WTC11 (cell line): Measurements from ENCODE around the gene GUCA1A. TPM values are rescaled to one million over a fixed set of nuclear protein-coding genes. Genes with fewer than 3 reads are reported as not detected.
"Not testable (repeated sequence)": the region's sequence is repeated elsewhere in the genome, so short reads cannot be mapped to it uniquely, and the experiment has no call there.

Experiments
- ATAC-seq: fragments of 200-7000 bp; cut with Tn5 transposase; 2 replicates; pipeline ENCODE4 v1.10.0; 2021; ENCODE audit warnings: mild to moderate bottlenecking, moderate library complexity
- CTCF ChIA-PET: fragments of 300-600 bp; sonication (Branson Sonifier 250); formaldehyde crosslinking; loops from one replicate; lab custom pipeline; 2021; ENCODE audit warnings: antibody characterized with exemption; lab: Charles Lee
- POLR2A ChIA-PET: fragments of 350-600 bp; sonication (Branson Sonifier 250); formaldehyde crosslinking; loops from one replicate; lab custom pipeline; 2021; ENCODE audit warnings: antibody characterized with exemption; lab: Charles Lee
- DNase-seq: peaks from one replicate; pipeline ENCODE4 v3.0.0; 2021; ENCODE audit warnings: low spot score
- H3K27ac Mint-ChIP-seq: 2 replicates; pipeline ENCODE4 v1.8.0; 2021; ENCODE audit warnings: mixed read lengths
- H3K27me3 Mint-ChIP-seq: 2 replicates; pipeline ENCODE4 v1.8.0; 2021; ENCODE audit warnings: low read depth, mild to moderate bottlenecking, moderate library complexity, mixed read lengths
- H3K36me3 Mint-ChIP-seq: 2 replicates; pipeline ENCODE4 v1.8.0; 2021; ENCODE audit warnings: mixed read lengths
- H3K4me1 Mint-ChIP-seq: 2 replicates; pipeline ENCODE4 v1.8.0; 2022; ENCODE audit warnings: mixed read lengths
- H3K4me3 Mint-ChIP-seq: 2 replicates; pipeline ENCODE4 v1.8.0; 2021; ENCODE audit warnings: mild to moderate bottlenecking, moderate library complexity, mixed read lengths
- H3K9me3 Mint-ChIP-seq: 2 replicates; pipeline ENCODE4 v1.8.0; 2021; ENCODE audit warnings: mixed read lengths
- ATF1 ChIP-seq: sonication (generic); formaldehyde crosslinking; IDR thresholded peaks from 2 replicates; pipeline ENCODE4 v1.8.1; 2023; ENCODE audit warnings: mild to moderate bottlenecking, moderate library complexity, missing genetic modification reagents
- EMX1 ChIP-seq: fragments of 250-450 bp; sonication (Bioruptor Pico); IDR thresholded peaks from 2 replicates; pipeline ENCODE4 v1.8.0; 2021; ENCODE audit warnings: mild to moderate bottlenecking
- FOXK1 ChIP-seq: sonication (generic); formaldehyde crosslinking; IDR thresholded peaks from 2 replicates; pipeline ENCODE4 v1.8.0; 2022; ENCODE audit warnings: mild to moderate bottlenecking, moderate library complexity, missing genetic modification reagents
- HMGA2 ChIP-seq: fragments of 250-450 bp; sonication (Bioruptor Pico); IDR thresholded peaks from 2 replicates; pipeline ENCODE4 v1.4.0; 2021; ENCODE audit warnings: mild to moderate bottlenecking, moderate library complexity
- IRF2 ChIP-seq: sonication (generic); formaldehyde crosslinking; IDR thresholded peaks from 2 replicates; pipeline ENCODE4 v1.8.0; 2022; ENCODE audit warnings: low read depth, missing genetic modification reagents, borderline replicate concordance
- JUN ChIP-seq: sonication (generic); formaldehyde crosslinking; IDR thresholded peaks from 2 replicates; pipeline ENCODE4 v1.8.0; 2023; ENCODE audit warnings: mild to moderate bottlenecking, missing genetic modification reagents
- NFE2L1 ChIP-seq: sonication (generic); formaldehyde crosslinking; IDR thresholded peaks from 2 replicates; pipeline ENCODE4 v1.8.1; 2023; ENCODE audit warnings: missing genetic modification reagents
- RELA ChIP-seq: sonication (generic); formaldehyde crosslinking; IDR thresholded peaks from 2 replicates; pipeline ENCODE4 v1.8.1; 2022; ENCODE audit warnings: missing genetic modification reagents, mild to moderate bottlenecking, borderline replicate concordance
- SOX15 ChIP-seq: fragments of 250-450 bp; sonication (Bioruptor Pico); IDR thresholded peaks from 2 replicates; pipeline ENCODE4 v1.9.0; 2021; ENCODE audit warnings: mild to moderate bottlenecking
- TP53 ChIP-seq: sonication (generic); formaldehyde crosslinking; IDR thresholded peaks from 2 replicates; pipeline ENCODE4 v1.8.1; 2023; ENCODE audit warnings: mild to moderate bottlenecking, missing genetic modification reagents
- ZNF138 ChIP-seq: sonication (generic); formaldehyde crosslinking; conservative IDR thresholded peaks from 2 replicates; pipeline ENCODE4 v1.8.1; 2022; ENCODE audit warnings: mild to moderate bottlenecking, moderate library complexity, missing genetic modification reagents
- ZNF219 ChIP-seq: sonication (generic); formaldehyde crosslinking; IDR thresholded peaks from 2 replicates; pipeline ENCODE4 v1.8.0; 2023; ENCODE audit warnings: missing genetic modification reagents, mild to moderate bottlenecking, borderline replicate concordance
- ZNF423 ChIP-seq: fragments of 250-450 bp; sonication (Bioruptor Pico); IDR thresholded peaks from 2 replicates; pipeline ENCODE4 v2.1.2; 2022; ENCODE audit warnings: mild to moderate bottlenecking, moderate library complexity
- total RNA-seq: library from RNA; stranded (reverse); gene quantifications from 3 replicates; pipeline ENCODE4 v1.2.3, GENCODE V29; 2021
- TF ChIP-seq, protein P1 (sequence below): sonication (generic); formaldehyde crosslinking; IDR thresholded peaks from 2 replicates; pipeline ENCODE4 v1.8.0; 2022; ENCODE audit warnings: mild to moderate bottlenecking, missing genetic modification reagents
- TF ChIP-seq, protein P2 (sequence below): fragments of 250-450 bp; sonication (Bioruptor Pico); IDR thresholded peaks from 2 replicates; pipeline ENCODE4 v1.9.0; 2021; ENCODE audit warnings: moderate library complexity, mild to moderate bottlenecking, inconsistent platforms, borderline replicate concordance
- TF ChIP-seq, protein P3 (sequence below): fragments of 250-450 bp; sonication (Bioruptor Pico); IDR thresholded peaks from 2 replicates; pipeline ENCODE4 v1.9.0; 2021; ENCODE audit warnings: mild to moderate bottlenecking
- TF ChIP-seq, protein P4 (sequence below): sonication (generic); formaldehyde crosslinking; IDR thresholded peaks from 2 replicates; pipeline ENCODE4 v1.8.1; 2023; ENCODE audit warnings: mild to moderate bottlenecking, missing genetic modification reagents, borderline replicate concordance
- TF ChIP-seq, protein P5 (sequence below): sonication (generic); formaldehyde crosslinking; conservative IDR thresholded peaks from 2 replicates; pipeline ENCODE4 v1.8.1; 2022; ENCODE audit warnings: mild to moderate bottlenecking, missing genetic modification reagents
- TF ChIP-seq, protein P6 (sequence below): sonication (generic); formaldehyde crosslinking; IDR thresholded peaks from 2 replicates; pipeline ENCODE4 v1.8.0; 2022; ENCODE audit warnings: mild to moderate bottlenecking, missing genetic modification reagents

Gene GUCA1A
- total RNA-seq, 1 experiment from 2014 or later = 10.9 TPM

DNA sequence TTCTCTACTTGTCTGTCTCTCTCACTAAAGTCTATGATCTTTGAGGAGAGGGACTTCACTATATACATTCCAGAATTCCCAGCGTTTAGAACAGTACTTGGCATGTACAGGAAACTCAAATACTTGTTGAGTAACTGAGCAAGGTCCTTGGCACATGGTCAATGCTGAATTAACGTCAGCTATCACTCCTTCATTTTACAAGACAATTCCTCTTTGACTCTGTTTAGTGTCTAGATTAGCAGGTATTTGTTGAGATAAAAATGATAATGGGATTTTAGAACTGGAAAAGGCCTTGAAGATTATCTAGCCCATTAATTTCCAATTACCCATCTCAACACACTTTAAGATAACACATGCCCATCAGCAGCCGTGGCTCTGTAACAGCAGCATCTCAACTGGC lies 28.2 kb downstream of the GUCA1A start:
- H3K4me1 Mint-ChIP-seq = no peaks in the 10 kb centered on the region
- no peak overlapping the region for H3K4me3 Mint-ChIP-seq
- H3K27me3 Mint-ChIP-seq = no peaks in the 10 kb centered on the region; the same call in 1 of the 2 replicates
- CTCF ChIA-PET = no interaction called here
- no peaks in the 10 kb centered on the region for H3K9me3 Mint-ChIP-seq
- TF ChIP-seq NFE2L1 (CRISPR knock-in tag) (no peak), ZNF138 (CRISPR knock-in tag) (no peak), JUN (CRISPR knock-in tag) (no peak), SOX15 (CRISPR knock-in tag) (no peak), TP53 (no peak), ZNF219 (CRISPR knock-in tag) (no peak), ZNF423 (no peak), ATF1 (CRISPR knock-in tag) (no peak)
- TF ChIP-seq, protein P1, sequence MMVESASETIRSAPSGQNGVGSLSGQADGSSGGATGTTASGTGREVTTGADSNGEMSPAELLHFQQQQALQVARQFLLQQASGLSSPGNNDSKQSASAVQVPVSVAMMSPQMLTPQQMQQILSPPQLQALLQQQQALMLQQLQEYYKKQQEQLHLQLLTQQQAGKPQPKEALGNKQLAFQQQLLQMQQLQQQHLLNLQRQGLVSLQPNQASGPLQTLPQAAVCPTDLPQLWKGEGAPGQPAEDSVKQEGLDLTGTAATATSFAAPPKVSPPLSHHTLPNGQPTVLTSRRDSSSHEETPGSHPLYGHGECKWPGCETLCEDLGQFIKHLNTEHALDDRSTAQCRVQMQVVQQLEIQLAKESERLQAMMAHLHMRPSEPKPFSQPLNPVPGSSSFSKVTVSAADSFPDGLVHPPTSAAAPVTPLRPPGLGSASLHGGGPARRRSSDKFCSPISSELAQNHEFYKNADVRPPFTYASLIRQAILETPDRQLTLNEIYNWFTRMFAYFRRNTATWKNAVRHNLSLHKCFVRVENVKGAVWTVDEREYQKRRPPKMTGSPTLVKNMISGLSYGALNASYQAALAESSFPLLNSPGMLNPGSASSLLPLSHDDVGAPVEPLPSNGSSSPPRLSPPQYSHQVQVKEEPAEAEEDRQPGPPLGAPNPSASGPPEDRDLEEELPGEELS (CRISPR knock-in tag) = no peak
- TF ChIP-seq, protein P2, sequence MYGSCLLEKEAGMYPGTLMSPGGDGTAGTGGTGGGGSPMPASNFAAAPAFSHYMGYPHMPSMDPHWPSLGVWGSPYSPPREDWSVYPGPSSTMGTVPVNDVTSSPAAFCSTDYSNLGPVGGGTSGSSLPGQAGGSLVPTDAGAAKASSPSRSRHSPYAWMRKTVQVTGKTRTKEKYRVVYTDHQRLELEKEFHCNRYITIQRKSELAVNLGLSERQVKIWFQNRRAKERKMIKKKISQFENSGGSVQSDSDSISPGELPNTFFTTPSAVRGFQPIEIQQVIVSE (CRISPR knock-in tag) = no peak
- TF ChIP-seq, protein P3, sequence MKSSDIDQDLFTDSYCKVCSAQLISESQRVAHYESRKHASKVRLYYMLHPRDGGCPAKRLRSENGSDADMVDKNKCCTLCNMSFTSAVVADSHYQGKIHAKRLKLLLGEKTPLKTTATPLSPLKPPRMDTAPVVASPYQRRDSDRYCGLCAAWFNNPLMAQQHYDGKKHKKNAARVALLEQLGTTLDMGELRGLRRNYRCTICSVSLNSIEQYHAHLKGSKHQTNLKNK (CRISPR knock-in tag) = no peak
- TF ChIP-seq, protein P4, sequence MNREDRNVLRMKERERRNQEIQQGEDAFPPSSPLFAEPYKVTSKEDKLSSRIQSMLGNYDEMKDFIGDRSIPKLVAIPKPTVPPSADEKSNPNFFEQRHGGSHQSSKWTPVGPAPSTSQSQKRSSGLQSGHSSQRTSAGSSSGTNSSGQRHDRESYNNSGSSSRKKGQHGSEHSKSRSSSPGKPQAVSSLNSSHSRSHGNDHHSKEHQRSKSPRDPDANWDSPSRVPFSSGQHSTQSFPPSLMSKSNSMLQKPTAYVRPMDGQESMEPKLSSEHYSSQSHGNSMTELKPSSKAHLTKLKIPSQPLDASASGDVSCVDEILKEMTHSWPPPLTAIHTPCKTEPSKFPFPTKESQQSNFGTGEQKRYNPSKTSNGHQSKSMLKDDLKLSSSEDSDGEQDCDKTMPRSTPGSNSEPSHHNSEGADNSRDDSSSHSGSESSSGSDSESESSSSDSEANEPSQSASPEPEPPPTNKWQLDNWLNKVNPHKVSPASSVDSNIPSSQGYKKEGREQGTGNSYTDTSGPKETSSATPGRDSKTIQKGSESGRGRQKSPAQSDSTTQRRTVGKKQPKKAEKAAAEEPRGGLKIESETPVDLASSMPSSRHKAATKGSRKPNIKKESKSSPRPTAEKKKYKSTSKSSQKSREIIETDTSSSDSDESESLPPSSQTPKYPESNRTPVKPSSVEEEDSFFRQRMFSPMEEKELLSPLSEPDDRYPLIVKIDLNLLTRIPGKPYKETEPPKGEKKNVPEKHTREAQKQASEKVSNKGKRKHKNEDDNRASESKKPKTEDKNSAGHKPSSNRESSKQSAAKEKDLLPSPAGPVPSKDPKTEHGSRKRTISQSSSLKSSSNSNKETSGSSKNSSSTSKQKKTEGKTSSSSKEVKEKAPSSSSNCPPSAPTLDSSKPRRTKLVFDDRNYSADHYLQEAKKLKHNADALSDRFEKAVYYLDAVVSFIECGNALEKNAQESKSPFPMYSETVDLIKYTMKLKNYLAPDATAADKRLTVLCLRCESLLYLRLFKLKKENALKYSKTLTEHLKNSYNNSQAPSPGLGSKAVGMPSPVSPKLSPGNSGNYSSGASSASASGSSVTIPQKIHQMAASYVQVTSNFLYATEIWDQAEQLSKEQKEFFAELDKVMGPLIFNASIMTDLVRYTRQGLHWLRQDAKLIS (CRISPR knock-in tag) = no peak
- ATAC-seq (no peak), DNase-seq (no peak)
- POLR2A ChIA-PET = no interaction called here
- H3K36me3 Mint-ChIP-seq = peaks cover 16% of the 10 kb centered on the region
- H3K27ac Mint-ChIP-seq = no peak overlapping the region

DNA sequence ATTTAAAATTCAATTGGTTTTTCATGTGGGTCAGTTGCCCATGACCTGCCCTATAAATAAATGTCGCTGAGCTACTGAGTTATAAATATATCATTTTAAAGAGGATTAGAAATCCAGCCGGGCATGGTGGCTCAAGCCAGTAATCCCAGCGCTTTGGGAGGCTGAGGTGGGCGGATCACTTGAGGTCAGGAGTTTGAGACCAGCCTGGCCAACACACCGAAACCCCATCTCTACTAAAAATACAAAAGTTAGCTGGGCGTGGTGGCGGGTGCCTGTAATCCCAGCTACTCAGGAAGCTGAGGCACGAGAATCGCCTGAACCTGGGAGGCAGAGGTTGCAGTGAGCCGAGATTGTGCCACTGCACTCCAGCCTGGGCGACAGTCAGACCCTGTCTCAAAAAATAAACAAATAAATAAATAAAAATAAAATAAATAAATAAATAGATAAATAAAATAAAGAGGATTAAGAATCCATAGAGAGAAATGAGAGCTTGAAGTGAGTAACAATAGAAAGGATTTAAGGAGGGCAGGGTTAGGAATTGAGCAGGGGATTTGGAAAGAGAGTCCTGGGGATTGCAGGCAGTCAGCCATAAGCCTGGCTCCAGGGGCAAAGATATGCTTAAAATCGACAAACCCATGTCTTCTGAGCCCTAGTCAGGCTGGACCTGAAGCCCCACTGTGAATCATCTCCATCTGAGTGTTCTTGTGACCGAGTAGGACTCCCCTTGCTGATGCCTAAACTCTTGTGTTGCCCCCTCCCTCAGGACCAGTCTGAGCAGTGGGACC lies 29.2 kb downstream of the GUCA1A start:
- H3K36me3 Mint-ChIP-seq = peaks cover 19% of the 10 kb centered on the region
- H3K9me3 Mint-ChIP-seq, H3K4me3 Mint-ChIP-seq, H3K27me3 Mint-ChIP-seq, H3K27ac Mint-ChIP-seq, ATAC-seq, H3K4me1 Mint-ChIP-seq, POLR2A ChIA-PET, DNase-seq: not testable (repeated sequence)
- peak; percentile 48; the same call in 1 of the 2 replicates for TF ChIP-seq HMGA2
- CTCF ChIA-PET = interaction anchor here (1.1 to 1.7 kb wide), 6 partner anchors 9 to 106 kb away, joined by 3 to 6 read pairs (median 5); no protein-coding TSS in a partner anchor

DNA sequence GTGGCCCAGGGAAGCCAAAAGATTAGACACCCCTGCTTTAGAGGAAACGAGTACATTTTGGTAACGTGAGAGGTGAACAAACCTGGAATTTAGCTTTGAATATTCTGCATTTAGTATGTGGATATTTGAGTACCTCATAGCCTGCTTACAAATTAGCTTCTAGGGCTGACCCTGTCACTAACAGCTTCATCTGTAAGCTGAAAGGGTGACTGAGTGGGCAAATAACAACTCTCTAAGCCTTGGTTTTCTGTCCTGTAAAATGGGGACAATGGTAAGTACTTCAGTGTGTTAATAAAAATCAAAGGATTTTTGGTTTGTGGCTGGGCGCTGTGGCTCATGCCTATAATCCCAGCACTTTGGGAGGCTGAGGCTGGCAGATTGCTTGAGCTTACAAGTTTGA lies 30.0 kb downstream of the GUCA1A start:
- H3K4me3 Mint-ChIP-seq = no peak overlapping the region
- H3K27me3 Mint-ChIP-seq = no peaks in the 10 kb centered on the region
- no peak overlapping the region for H3K27ac Mint-ChIP-seq
- H3K4me1 Mint-ChIP-seq = no peaks in the 10 kb centered on the region
- no peaks in the 10 kb centered on the region for H3K9me3 Mint-ChIP-seq
- no peak for DNase-seq
- H3K36me3 Mint-ChIP-seq = peaks cover 27% of the 10 kb centered on the region
- ChIA-PET CTCF (interaction anchor here (1.1 to 1.7 kb wide), 6 partner anchors 10 to 107 kb away, joined by 3 to 6 read pairs (median 5); no protein-coding TSS in a partner anchor), POLR2A (no interaction called here)
- ATAC-seq = no peak
- TF ChIP-seq EMX1 = no peak
- TF ChIP-seq FOXK1 (CRISPR knock-in tag) = no peak
- TF ChIP-seq, protein P4 (CRISPR knock-in tag) = no peak
- no peak for TF ChIP-seq RELA (CRISPR knock-in tag)
- no peak for TF ChIP-seq IRF2 (CRISPR knock-in tag)
- TF ChIP-seq, protein P5, sequence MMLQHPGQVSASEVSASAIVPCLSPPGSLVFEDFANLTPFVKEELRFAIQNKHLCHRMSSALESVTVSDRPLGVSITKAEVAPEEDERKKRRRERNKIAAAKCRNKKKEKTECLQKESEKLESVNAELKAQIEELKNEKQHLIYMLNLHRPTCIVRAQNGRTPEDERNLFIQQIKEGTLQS (CRISPR knock-in tag) = no peak
- TF ChIP-seq, protein P3 (CRISPR knock-in tag) = no peak
- TF ChIP-seq, protein P6, sequence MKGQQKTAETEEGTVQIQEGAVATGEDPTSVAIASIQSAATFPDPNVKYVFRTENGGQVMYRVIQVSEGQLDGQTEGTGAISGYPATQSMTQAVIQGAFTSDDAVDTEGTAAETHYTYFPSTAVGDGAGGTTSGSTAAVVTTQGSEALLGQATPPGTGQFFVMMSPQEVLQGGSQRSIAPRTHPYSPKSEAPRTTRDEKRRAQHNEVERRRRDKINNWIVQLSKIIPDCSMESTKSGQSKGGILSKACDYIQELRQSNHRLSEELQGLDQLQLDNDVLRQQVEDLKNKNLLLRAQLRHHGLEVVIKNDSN (CRISPR knock-in tag) = no peak
